Mesenteric fat pad (tissue), 1 donor: ENCODE measurements around the gene PLD5. TPM values are rescaled to one million over a fixed set of nuclear protein-coding genes. Genes with fewer than 3 reads are reported as not detected.
"Not testable (repeated sequence)": the region's sequence is repeated elsewhere in the genome, so short reads cannot be mapped to it uniquely, and the experiment has no call there.

Experiments used
- DNase-seq: peaks from one replicate; pipeline ENCODE4 v3.0.0-alpha.2; 2020; ENCODE audit warnings: low spot score
- total RNA-seq: library from RNA; stranded (reverse); fragmentation: NEBNext Ultra II Directional; extraction: Animal tissue kit (Norgen Biotek cat#: 25700); gene quantifications from one replicate; pipeline ENCODE4 v1.2.1, GENCODE V29; 2021
- donor health status: DM: yes; HTN: yes; CAD: no.

Gene PLD5
- total RNA-seq, 1 donor from 2014 or later = 0.26 TPM

DNA sequence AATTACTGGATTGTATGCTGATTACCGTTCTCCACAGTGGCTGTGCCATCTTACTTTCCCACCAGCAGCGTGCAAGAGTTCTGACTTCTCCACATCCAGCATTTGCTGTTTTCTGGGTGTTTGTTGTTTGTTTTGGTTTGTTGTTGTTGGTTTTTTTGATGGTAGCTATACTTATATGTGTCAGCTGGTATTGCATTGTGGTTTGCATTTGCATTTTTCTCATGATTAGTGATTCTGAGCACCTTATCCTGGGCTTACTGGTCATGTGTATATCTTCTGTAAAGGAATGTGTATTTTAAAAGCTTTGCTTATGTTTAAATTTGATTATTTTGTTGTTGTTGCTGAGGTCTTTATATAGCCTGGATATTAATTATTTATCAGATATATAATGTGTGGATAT is 458.7 kb downstream of the PLD5 start:
- DNase-seq = no peak

DNA sequence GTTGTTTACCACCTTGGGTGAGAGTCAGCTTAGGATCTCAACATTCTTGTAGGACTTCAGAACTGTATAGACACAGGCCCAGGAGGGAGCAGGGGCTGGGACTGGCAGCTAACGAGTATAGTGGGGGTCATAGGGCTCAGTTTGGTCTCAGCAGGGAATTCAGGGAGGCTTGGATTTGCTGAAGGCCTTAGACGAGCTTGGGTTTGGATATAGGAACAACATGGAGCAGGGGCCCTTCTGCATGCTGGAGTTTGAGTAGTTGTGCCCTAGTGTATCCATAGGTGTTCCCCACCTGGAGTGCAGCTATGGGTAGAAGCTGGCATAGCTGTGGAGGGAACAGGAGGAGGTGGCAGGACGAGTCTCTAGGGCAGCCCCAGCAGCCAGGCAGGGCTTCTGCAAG is 462.2 kb downstream of the PLD5 start:
- DNase-seq = no peak

DNA sequence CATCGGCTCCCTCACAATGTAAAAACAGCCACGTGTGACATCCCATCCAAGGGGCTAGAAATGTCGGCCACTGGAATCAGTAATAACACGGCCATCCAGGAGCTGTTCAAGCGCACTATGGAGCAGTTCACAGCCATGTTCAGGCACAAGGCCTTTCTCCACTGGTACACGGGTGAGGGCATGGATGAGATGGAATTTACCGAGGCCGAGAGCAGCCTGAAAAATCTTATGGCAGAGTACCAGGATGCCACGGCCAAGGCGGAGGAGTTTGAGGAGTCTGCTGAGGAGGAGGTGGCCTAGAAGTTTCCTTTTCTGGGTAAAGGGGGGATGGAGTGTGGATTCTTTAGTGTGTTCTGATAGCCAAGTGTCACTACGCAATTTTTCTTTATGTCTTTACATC is 464.5 kb downstream of the PLD5 start:
- no peak for DNase-seq

DNA sequence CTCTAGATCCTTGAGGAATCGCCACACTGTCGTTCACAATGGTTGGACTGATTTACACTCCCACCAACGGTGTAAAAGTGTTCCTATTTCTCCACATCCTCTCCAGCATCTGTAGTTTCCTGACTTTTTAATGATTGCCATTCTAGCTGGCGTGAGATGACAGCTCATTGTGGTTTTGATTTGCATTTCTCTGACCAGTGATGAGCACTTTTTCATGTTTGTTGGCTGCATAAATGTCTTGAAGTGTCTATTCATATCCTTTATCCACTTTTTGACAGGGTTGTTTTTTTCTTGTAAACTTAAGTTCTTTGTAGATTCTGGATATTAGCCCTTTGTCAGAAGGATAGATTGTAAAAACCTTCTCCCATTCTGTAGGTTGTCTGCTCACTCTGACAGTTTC is 465.9 kb downstream of the PLD5 start:
- not testable (repeated sequence) for DNase-seq

DNA sequence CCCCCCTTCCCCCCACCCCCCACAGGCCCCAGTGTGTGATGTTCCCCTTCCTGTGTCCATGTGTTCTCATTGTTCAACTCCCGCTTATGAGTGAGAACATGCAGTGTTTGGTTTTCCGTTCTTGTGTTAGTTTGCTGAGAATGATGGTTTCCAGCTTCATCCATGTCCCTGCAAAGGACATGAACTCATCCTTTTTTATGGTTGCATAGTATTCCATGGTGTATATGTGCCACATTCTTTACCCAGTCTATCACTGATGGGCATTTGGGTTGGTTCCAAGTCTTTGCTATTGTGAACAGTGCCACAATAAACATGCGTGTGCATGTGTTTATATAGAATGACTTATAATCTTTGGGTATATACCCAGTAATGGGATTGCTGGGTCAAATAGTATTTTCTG is 466.3 kb downstream of the PLD5 start:
- DNase-seq = not testable (repeated sequence)

DNA sequence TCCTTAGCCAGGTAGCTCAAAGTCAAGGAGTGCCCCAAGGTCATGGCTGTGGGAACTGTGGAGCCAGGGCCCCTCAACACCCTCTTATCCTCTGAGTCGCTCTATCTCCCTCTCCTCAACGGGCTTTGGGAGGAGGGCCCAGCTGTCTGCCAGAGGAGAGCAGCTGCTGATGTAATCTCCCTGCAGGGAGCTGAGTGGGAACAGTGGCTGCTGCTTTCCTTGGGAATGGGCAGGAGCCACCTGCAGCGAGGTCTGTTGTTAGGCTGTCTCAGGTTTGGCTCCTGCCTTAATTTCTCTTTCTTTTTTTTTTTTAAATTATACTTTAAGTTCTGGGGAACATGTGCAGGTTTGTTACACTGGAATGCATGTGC is 466.8 kb downstream of the PLD5 start:
- DNase-seq = no peak

DNA sequence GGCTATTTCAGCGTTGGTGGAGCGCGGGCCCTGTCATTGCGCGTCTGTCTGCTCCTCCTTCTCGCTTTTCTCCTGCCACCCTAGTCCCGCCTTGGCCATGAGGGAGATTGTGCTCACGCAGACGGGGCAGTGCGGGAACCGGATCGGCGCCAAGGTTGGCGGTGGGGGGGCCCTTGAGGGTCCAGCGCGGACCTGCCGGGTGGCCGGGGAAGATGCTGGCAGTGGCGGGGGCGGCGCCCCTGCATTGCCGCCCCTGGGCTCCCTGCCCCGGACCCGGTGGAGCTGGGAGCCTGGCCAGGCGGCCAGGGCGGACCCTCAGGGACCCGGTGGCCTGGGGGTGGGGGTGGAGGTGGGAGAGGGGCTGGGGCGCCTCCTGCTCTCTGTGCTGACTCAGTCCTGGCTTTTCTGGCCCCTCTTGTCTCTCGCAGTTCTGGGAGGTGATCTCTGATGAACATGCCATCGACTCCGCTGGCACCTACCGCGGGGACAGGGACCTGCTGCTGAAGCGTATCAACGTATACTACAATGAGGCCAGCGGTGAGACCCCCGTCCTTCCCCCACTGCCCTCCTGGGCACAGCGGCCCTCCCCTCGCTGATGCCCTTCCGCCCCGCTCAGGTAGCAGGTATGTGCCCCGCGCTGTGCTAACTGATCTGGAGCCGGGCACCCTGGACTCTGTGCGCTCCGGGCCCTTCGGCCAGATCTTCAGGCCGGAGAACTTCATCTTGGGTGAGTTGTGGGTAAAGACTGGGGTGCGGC is 467.3 kb downstream of the PLD5 start:
- DNase-seq = no peak

DNA sequence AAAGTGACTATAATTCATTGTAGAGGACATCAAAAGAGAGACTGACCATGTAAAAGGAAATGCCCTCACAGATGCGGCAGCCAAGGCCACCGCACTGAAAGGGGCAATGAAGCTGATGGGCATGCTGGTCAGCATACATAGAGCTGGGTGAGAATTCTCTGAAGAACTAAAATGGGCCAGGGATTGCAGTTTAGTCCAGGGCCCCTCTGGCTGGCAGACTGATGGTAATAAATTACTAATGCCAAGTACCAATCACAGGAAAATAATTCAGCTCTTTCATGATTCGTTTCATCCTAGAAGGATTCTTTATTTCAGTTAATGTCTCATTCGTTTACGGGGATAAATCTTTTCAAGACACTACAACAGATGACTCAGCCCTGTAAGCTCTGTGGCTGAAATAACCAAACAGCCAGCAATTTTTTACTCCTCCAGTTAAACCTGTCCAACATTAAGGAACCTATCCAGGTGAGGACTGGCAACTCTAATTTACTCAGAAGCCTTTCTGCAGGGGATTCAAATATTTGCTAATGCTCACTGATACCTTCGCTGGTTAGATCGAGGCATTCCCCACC is 468.7 kb downstream of the PLD5 start:
- DNase-seq = no peak

DNA sequence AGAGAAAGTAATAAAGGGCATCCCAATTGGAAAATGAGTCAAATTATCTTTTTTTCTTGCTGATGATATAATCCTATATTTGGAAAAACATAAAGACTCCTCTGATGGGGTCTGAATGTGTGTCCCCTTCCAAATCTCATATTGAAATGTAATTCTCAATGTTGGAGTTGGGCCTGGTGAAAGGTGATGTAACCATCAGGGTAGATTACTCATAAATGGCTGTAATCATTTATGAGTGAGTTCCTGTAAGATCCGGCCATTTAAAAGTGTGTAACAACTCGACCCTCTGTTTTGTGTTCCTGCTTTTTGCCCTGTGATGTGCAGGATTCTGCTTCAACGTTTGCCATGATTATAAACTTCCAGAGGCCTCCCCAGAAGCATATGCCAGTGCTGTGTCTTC is 481.3 kb downstream of the PLD5 start:
- no peak for DNase-seq

DNA sequence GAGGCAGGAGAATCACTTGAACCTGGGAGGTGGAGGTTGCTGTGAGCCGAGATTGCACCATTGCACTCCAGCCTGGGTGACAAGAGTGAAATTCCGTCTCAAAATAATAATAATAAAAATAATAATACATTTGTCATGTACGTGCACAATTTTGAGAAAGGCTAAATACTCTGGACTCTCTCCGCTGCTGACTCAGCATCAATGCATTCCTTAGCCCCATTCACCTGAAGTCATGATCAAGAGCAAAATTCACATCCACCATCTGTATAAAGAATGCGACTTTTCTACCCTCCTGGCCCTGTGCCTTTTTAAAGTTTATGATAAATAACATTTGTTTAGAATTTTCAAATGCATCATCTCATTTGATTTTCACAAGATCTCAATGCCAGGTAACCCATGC is 490.1 kb downstream of the PLD5 start:
- DNase-seq = no peak

DNA sequence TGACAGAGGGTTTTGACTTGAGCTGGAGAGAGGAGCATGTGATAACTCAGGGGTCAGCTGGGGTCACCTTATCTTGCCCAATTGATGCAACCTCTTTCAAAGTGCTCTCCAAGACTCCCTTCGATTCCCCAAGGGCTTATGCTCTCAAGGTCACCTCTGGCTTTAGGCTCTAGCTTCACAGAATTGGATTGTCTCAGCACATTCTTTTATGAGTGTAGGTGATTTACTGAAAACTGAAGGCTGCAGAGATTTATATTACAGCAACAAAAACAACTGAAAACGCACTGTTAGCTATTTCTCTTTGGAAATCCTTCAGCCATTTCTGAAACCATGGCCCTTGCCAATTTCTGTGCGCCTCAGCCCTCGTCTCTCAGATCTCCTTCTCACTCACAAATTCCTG is 491.1 kb downstream of the PLD5 start:
- DNase-seq = no peak
